Erythroblast (primary cell): ENCODE data around the gene SRGAP3.

Experiments
- GATA1 ChIP-seq: IDR thresholded peaks from 2 replicates; pipeline ENCODE4 v1.6.1; 2011; ENCODE audit warnings: low read depth, mild to moderate bottlenecking, control low read depth, low read length, moderate library complexity
- POLR2A ChIP-seq: IDR thresholded peaks from 2 replicates; pipeline ENCODE4 v1.6.1; 2011; ENCODE audit warnings: mild to moderate bottlenecking, low read length

DNA sequence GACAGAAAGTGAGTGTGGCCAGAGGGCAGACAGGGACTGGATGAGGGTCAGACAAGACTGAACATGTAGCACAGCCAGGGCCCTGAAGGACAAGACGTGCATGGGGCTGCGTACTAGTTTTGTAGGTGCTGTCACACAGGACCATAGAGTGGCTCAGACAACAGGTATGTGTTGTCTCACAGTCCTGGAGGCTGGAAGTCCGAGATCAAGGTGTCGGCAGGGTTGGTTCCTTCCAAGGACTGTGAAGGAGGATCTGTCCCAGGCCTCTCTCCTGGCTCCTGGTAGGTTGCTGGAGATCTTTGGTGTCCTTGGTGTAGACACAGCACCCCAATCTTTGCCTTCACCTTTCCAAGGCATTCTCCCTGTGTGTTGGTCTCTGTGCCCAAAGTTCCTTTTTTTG, 136.4 kb downstream of the SRGAP3 start:
- no peak for TF ChIP-seq POLR2A
- no peak for TF ChIP-seq GATA1
